SU-DHL-6 (cell line): Measurements from ENCODE around the gene COL26A1.

ENCODE experiments used
- H2AFZ ChIP-seq: fragments of 200-600 bp; sonication (generic); 2 replicates; pipeline ENCODE4 v1.6.1; 2014; ENCODE audit warnings: low read depth, mild to moderate bottlenecking, moderate library complexity, mixed read lengths, antibody characterized with exemption, low read length; ENCODE audit not compliant: severe bottlenecking
- H3F3A ChIP-seq: fragments of 200-600 bp; shearing (Covaris generic); 2 replicates; pipeline ENCODE4 v1.6.0; 2016; ENCODE audit warnings: antibody characterized with exemption, mild to moderate bottlenecking; ENCODE audit not compliant: insufficient read depth
- H3K27ac ChIP-seq: fragments of 200-600 bp; sonication (generic); 2 replicates; pipeline ENCODE4 v1.5.1; 2016; ENCODE audit warnings: low read depth, mild to moderate bottlenecking, low read length, moderate library complexity, mixed read lengths
- H3K27me3 ChIP-seq: fragments of 200-600 bp; sonication (generic), shearing (Covaris generic); 2 replicates; pipeline ENCODE4 v1.6.0; 2014; ENCODE audit warnings: mild to moderate bottlenecking, low read length
- H3K36me3 ChIP-seq: fragments of 200-600 bp; sonication (generic); 2 replicates; pipeline ENCODE4 v1.6.1; 2014; ENCODE audit warnings: mild to moderate bottlenecking, low read length, mixed read lengths
- H3K4me2 ChIP-seq: fragments of 300-600, 200-600 bp; shearing (Covaris generic), sonication (generic); 2 replicates; pipeline ENCODE4 v1.6.0; 2014; ENCODE audit warnings: low read length, low read depth, mild to moderate bottlenecking; ENCODE audit not compliant: poor library complexity, severe bottlenecking
- H3K4me3 ChIP-seq: fragments of 200-600 bp; sonication (generic); 2 replicates; pipeline ENCODE4 v1.5.1; 2014; ENCODE audit warnings: antibody characterized with exemption, low read length, mild to moderate bottlenecking, mixed read lengths; ENCODE audit not compliant: insufficient read depth, poor library complexity, severe bottlenecking
- H3K79me2 ChIP-seq: fragments of 200-600 bp; sonication (generic); 2 replicates; pipeline ENCODE4 v1.6.1; 2014; ENCODE audit warnings: mild to moderate bottlenecking, low read length, moderate library complexity; ENCODE audit not compliant: insufficient read depth
- H3K9ac ChIP-seq: fragments of 200-600 bp; sonication (generic); 2 replicates; pipeline ENCODE4 v1.7.0; 2014; ENCODE audit warnings: mild to moderate bottlenecking, low read length
- H3K9me2 ChIP-seq: fragments of 200-600 bp; sonication (generic); replicated peaks from 2 replicates; pipeline ENCODE4 v1.6.1; 2014; ENCODE audit warnings: low read length; ENCODE audit not compliant: insufficient read depth
- H3K9me3 ChIP-seq: fragments of 200-600 bp; sonication (generic); 2 replicates; pipeline ENCODE4 v1.6.1; 2014; ENCODE audit warnings: low read length, mixed read lengths; ENCODE audit not compliant: insufficient read depth
- H4K20me1 ChIP-seq: fragments of 200-600 bp; sonication (generic); 2 replicates; pipeline ENCODE4 v1.6.1; 2014; ENCODE audit warnings: low read depth, mild to moderate bottlenecking, antibody characterized with exemption, low read length, moderate library complexity, mixed read lengths
- CTCF ChIP-seq: fragments of 200-600 bp; sonication (generic); IDR thresholded peaks from one replicate; pipeline ENCODE4 v1.5.1; 2017; ENCODE audit warnings: antibody characterized with exemption, mild to moderate bottlenecking, low read length, moderate library complexity; ENCODE audit not compliant: insufficient read depth, poor library complexity, severe bottlenecking
- EZH2phosphoT487 ChIP-seq: fragments of 200-600 bp; sonication (generic), shearing (Covaris generic); conservative IDR thresholded peaks from 2 replicates; pipeline ENCODE4 v1.6.1; 2018; ENCODE audit warnings: mild to moderate bottlenecking, antibody characterized with exemption, low read length, moderate library complexity, mixed read lengths

Gene COL26A1

GRCh38 chr7:101547916-101548661 is 185.4 kb downstream of the COL26A1 start:
- TF ChIP-seq CTCF: no peak
- TF ChIP-seq EZH2phosphoT487: no peak
- Histone ChIP-seq H3K9me3 (no peaks in the 10 kb centered on the region), H3K27me3 (no peaks in the 10 kb centered on the region), H4K20me1 (no peaks in the 10 kb centered on the region), H2AFZ (no peak overlapping the region), H3K4me3 (no peak overlapping the region), H3F3A (no peaks in the 10 kb centered on the region), H3K9me2 (no peaks in the 10 kb centered on the region), H3K27ac (no peak overlapping the region), H3K9ac (no peak overlapping the region), H3K4me2 (no peak overlapping the region), H3K79me2 (no peaks in the 10 kb centered on the region), H3K36me3 (no peaks in the 10 kb centered on the region)

GRCh38 chr7:101549734-101550133 is 187.1 kb downstream of the COL26A1 start:
- Histone ChIP-seq H3K4me2 (no peak overlapping the region), H3K36me3 (no peaks in the 10 kb centered on the region), H3K27me3 (no peaks in the 10 kb centered on the region), H3K27ac (no peak overlapping the region), H3K9me3 (no peaks in the 10 kb centered on the region), H3K9me2 (no peaks in the 10 kb centered on the region), H3K79me2 (no peaks in the 10 kb centered on the region), H2AFZ (no peak overlapping the region), H3K4me3 (no peak overlapping the region), H4K20me1 (no peaks in the 10 kb centered on the region), H3F3A (no peaks in the 10 kb centered on the region), H3K9ac (no peak overlapping the region)
- TF ChIP-seq CTCF (no peak), EZH2phosphoT487 (no peak)

- H3K4me2 ChIP-seq: no peak overlapping the region
- H3K79me2 ChIP-seq: no peaks in the 10 kb centered on the region
- H3K4me3 ChIP-seq: no peak overlapping the region
- H3K9me3 ChIP-seq: no peaks in the 10 kb centered on the region
- H3K36me3 ChIP-seq: no peaks in the 10 kb centered on the region
- H3K27ac ChIP-seq: no peak overlapping the region
- no peaks in the 10 kb centered on the region for H3K9me2 ChIP-seq
- no peaks in the 10 kb centered on the region for H4K20me1 ChIP-seq
- H3F3A ChIP-seq: no peaks in the 10 kb centered on the region
- no peaks in the 10 kb centered on the region for H3K27me3 ChIP-seq
- no peak overlapping the region for H3K9ac ChIP-seq
- H2AFZ ChIP-seq: no peak overlapping the region
- TF ChIP-seq CTCF (no peak), EZH2phosphoT487 (no peak)
These were observed 188.2 kb downstream of the COL26A1 start for GRCh38 chr7:101550641-101551541.
